HFFc6 (cell line): Measurements from ENCODE around the gene PAPPA2. TPM values are rescaled to one million over a fixed set of nuclear protein-coding genes. Genes with fewer than 3 reads are reported as not detected.
"Not testable (repeated sequence)": the region's sequence is repeated elsewhere in the genome, so short reads cannot be mapped to it uniquely, and the experiment has no call there.

ENCODE experiments used
- DNase-seq: peaks from one replicate; pipeline ENCODE4 v3.0.0-alpha.2; 2018
- H3K27ac Mint-ChIP-seq: 2 replicates; pipeline ENCODE4 v1.8.0; 2020; ENCODE audit warnings: mild to moderate bottlenecking, mixed read lengths
- H3K27me3 Mint-ChIP-seq: 2 replicates; pipeline ENCODE4 v1.8.0; 2021; ENCODE audit warnings: mild to moderate bottlenecking, moderate library complexity, mixed read lengths; ENCODE audit not compliant: insufficient read depth
- H3K36me3 Mint-ChIP-seq: 2 replicates; pipeline ENCODE4 v1.8.0; 2021; ENCODE audit warnings: low read depth, mixed read lengths
- H3K4me1 Mint-ChIP-seq: 2 replicates; pipeline ENCODE4 v1.8.0; 2020; ENCODE audit warnings: low read depth, mixed read lengths
- H3K4me3 Mint-ChIP-seq: 2 replicates; pipeline ENCODE4 v1.8.0; 2020; ENCODE audit warnings: mild to moderate bottlenecking, moderate library complexity, mixed read lengths
- H3K9me3 Mint-ChIP-seq: 2 replicates; pipeline ENCODE4 v1.8.0; 2020; ENCODE audit warnings: mild to moderate bottlenecking, mixed read lengths
- total RNA-seq, 6 experiments: library from RNA; stranded (reverse); fragmentation: NEBNext Ultra II Directional; extraction: Animal tissue kit (Norgen Biotek cat#: 25700); gene quantifications; 2 replicates in 1 of 6; 3 replicates in 5 of 6; pipeline ENCODE4 v1.2.3, GENCODE V29; 2021
- TF ChIP-seq, protein P1 (sequence below): fragments of 200-600 bp; sonication (generic); IDR thresholded peaks from 2 replicates; pipeline ENCODE4 v1.5.0; 2021; ENCODE audit warnings: antibody characterized with exemption, mild to moderate bottlenecking

Gene PAPPA2
- total RNA-seq, 6 experiments from 2014 or later: 0.16 to 1.1 (median 0.42) TPM

DNA sequence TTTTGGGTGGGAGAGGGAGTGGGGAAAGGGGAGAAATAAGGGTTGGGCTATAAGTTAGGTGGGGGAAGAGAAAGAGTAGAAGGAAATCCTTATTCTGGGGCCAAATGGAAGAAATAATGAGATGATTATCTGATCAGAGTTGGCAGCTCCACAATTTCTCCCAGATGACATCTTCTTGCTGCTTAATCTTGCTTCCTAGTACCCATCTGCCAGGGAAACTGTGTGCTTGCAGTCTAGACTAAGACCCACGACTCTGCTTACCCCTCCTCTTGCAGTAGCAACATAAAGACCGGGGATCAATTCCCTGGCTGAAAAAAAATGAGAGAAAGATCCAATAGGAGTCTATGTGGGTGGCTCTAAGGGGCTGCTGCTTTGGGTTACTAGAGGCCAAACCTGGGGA lies 95.6 kb downstream of the PAPPA2 start:
- no peaks in the 10 kb centered on the region for H3K36me3 Mint-ChIP-seq
- no peak overlapping the region for H3K4me3 Mint-ChIP-seq
- TF ChIP-seq, protein P1, sequence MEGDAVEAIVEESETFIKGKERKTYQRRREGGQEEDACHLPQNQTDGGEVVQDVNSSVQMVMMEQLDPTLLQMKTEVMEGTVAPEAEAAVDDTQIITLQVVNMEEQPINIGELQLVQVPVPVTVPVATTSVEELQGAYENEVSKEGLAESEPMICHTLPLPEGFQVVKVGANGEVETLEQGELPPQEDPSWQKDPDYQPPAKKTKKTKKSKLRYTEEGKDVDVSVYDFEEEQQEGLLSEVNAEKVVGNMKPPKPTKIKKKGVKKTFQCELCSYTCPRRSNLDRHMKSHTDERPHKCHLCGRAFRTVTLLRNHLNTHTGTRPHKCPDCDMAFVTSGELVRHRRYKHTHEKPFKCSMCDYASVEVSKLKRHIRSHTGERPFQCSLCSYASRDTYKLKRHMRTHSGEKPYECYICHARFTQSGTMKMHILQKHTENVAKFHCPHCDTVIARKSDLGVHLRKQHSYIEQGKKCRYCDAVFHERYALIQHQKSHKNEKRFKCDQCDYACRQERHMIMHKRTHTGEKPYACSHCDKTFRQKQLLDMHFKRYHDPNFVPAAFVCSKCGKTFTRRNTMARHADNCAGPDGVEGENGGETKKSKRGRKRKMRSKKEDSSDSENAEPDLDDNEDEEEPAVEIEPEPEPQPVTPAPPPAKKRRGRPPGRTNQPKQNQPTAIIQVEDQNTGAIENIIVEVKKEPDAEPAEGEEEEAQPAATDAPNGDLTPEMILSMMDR: no peak
- no peak overlapping the region for H3K27ac Mint-ChIP-seq
- H3K27me3 Mint-ChIP-seq: peaks cover 2% of the 10 kb centered on the region; the same call in 1 of the 2 replicates
- peaks cover 7% of the 10 kb centered on the region; the same call in 1 of the 2 replicates for H3K9me3 Mint-ChIP-seq
- no peaks in the 10 kb centered on the region; the same call in 1 of the 2 replicates for H3K4me1 Mint-ChIP-seq
- no peak for DNase-seq

DNA sequence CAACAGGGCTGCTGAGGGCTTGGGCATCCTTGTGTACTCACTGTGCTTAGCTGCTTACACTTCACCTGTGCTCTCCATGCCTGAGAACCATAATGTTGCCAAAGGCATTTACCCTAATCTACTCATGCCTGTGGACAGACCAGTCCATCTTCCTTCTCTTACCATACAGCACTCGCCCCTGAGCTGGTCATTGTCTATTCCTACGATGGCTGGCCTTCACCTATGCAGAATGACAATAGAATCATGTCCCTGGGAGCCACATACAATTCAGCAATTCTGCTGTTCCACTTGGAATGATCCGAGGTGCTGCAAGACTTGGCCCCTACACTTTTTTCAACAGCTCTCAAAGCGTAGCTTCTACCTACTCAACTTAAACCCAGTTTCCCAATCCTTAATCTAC lies 96.5 kb downstream of the PAPPA2 start:
- Mint-ChIP-seq H3K36me3 (no peaks in the 10 kb centered on the region), H3K4me3 (no peak overlapping the region), H3K4me1 (no peaks in the 10 kb centered on the region; the same call in 1 of the 2 replicates), H3K27ac (no peak overlapping the region), H3K9me3 (peaks cover 7% of the 10 kb centered on the region; the same call in 1 of the 2 replicates), H3K27me3 (peaks cover 2% of the 10 kb centered on the region; the same call in 1 of the 2 replicates)
- DNase-seq: no peak
- TF ChIP-seq, protein P1: no peak

DNA sequence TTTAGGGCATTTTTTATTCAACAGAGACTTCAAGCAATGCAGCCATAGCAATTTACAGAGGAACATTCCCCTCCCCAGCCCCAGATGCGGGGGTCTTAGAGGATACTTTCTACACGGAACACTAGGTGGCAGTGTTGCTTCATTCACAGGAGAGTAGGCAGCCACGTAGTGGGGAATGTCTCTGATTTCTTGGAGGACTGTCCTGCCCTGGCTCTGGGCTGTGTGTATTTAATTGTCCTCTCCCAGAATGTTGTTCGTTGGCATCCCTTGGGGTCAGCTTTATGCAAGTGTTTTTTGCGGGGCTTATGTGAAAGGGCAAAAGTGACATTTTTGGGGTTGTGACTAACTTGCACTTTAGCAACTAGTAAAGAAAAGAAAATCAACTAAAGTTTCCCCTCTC lies 96.9 kb downstream of the PAPPA2 start:
- peaks cover 5% of the 10 kb centered on the region; the same call in 1 of the 2 replicates for H3K9me3 Mint-ChIP-seq
- peaks cover 2% of the 10 kb centered on the region; the same call in 1 of the 2 replicates for H3K27me3 Mint-ChIP-seq
- H3K4me3 Mint-ChIP-seq: no peak overlapping the region
- peak; percentile 19 for DNase-seq
- TF ChIP-seq, protein P1: peak; percentile 83
- no peak overlapping the region for H3K27ac Mint-ChIP-seq
- no peaks in the 10 kb centered on the region; the same call in 1 of the 2 replicates for H3K4me1 Mint-ChIP-seq
- H3K36me3 Mint-ChIP-seq: no peaks in the 10 kb centered on the region

DNA sequence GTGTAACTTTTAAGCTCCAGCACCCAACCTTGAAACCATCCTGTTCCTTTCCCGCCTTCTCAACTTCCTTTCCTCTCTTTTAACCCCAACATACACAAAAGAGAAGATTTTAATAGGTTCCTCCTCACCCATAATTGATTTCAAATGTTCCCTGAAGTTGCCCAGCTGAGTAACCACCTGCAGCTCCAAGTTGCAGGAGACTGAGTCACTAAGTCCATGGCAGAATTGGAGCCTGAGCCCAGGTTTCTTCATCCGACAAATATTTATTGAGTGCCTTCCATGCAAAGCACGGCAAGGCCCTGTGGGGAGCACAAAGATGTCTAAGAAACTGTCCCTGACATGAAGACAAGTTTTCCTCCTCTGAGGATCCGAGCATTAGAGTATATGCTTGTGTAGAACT lies 97.7 kb downstream of the PAPPA2 start:
- H3K4me1 Mint-ChIP-seq: no peaks in the 10 kb centered on the region; the same call in 1 of the 2 replicates
- no peak overlapping the region for H3K4me3 Mint-ChIP-seq
- TF ChIP-seq, protein P1: no peak
- H3K27me3 Mint-ChIP-seq: peaks cover 2% of the 10 kb centered on the region; the same call in 1 of the 2 replicates
- H3K36me3 Mint-ChIP-seq: no peaks in the 10 kb centered on the region
- no peaks in the 10 kb centered on the region; the same call in 1 of the 2 replicates for H3K9me3 Mint-ChIP-seq
- DNase-seq: no peak
- H3K27ac Mint-ChIP-seq: no peak overlapping the region

DNA sequence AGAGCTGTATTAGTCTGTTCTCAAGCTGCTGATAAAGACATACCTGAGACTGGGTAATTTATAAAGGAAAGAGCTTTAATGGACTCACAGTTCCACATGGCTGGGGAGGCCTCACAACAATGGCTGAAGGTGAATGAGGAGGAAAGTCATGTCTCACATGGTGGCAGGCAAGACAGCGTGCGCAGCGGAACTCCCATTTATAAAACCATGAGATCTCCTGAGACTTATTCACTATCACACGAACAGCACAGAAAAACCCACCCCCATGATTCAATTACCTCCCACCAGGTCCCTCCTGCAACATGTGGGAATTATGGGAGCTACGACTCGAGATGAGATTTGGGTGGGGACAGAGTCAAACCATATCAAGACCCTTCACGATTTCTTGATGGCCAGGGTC lies 98.8 kb downstream of the PAPPA2 start:
- not testable (repeated sequence) for H3K9me3 Mint-ChIP-seq, H3K27ac Mint-ChIP-seq, H3K4me1 Mint-ChIP-seq, H3K27me3 Mint-ChIP-seq, H3K4me3 Mint-ChIP-seq, DNase-seq, H3K36me3 Mint-ChIP-seq

DNA sequence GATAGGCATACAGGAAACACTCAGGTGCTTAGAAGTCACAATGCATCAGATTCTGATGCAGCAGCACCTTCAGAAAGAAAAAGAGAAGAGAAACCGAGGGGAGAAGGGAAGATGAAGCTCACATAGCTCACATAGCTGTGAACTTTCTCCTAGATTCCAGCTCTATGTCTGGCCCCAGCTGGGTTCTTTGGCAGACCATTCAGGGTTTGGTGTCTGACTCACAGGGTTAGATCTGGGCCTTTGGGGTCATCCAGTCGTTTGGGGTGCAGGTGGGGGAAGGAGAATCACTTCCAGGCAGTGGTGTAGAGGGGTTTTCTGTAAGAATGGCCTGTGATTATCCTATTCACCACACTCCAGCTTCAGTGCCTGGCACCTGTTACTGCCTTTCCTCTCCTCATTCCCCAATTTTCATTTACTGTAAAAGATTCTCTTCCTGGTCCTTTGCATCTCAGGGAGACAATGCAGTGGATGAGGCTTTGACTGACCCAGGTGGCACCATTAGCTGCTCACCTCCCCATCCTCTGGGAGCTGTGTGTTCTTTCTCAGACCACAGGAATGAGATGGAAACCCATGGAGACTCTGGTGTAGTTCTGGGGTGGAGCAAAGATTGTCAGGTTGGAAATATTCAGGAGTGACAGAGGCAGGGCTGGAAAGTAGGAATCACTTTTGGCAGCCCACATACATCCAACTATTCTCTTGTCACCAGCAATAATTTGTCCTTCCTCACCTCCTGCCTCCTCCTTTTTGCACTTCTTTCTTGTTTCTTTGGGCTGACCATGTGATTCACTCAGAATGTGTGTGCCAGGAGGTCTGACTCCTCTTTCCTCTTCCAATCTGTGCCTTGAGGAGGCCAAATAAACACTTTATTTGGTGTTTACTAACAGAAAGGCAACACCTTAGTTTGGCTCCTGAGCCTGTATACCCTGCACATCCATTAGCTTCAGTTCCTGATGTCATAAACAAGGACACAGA lies 103.3 kb downstream of the PAPPA2 start:
- peaks cover 10% of the 10 kb centered on the region for H3K9me3 Mint-ChIP-seq
- H3K4me3 Mint-ChIP-seq: no peak overlapping the region
- H3K27me3 Mint-ChIP-seq: peaks cover 3% of the 10 kb centered on the region
- no peaks in the 10 kb centered on the region for H3K4me1 Mint-ChIP-seq
- no peaks in the 10 kb centered on the region for H3K36me3 Mint-ChIP-seq
- no peak for DNase-seq
- no peak overlapping the region for H3K27ac Mint-ChIP-seq
- TF ChIP-seq, protein P1: no peak
